Measurements from ENCODE around the gene TMEM121.

The TMEM121 gene

DNA sequence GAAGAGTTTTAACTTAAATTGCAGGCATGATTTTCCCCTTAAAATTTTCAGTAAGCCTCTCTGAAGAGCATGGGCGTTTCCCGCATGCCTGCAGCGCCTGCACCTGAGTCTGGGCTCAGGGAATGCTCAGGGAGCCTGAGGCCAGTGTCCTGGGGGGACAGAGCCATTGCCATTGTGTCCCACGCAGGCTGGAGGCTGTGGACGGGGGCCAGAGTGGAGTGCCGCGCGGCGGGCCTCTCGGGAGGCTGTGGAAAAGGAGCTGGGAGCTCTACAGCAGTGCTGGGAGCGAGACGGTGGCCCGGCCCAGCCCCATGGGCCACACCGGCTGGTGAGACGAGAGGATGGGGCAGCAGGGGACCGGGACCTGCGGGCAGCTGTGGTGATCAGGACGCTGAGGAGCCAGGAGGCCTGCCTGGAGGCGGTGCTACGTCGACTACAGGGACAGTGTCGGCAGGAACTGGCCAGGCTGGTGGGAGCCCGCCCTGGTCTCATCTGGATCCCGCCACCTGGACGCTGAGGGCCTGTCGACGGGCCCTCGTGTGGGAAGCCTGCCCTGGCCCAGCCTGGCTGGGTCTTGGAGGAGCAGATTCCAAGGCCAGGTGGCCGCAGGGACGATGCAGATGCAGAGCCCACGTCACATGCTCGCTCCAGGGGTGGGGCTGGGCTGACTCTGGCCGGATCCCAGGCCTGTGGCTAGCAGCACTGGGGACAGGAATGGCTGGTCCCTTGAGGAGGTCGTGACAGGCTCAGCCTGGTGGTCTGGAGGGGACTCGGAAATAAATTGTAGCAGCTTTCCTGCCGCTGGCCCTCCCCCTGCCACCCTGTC lies 27.7 kb upstream of the TMEM121 start:
- DNase-seq: no peak

DNA sequence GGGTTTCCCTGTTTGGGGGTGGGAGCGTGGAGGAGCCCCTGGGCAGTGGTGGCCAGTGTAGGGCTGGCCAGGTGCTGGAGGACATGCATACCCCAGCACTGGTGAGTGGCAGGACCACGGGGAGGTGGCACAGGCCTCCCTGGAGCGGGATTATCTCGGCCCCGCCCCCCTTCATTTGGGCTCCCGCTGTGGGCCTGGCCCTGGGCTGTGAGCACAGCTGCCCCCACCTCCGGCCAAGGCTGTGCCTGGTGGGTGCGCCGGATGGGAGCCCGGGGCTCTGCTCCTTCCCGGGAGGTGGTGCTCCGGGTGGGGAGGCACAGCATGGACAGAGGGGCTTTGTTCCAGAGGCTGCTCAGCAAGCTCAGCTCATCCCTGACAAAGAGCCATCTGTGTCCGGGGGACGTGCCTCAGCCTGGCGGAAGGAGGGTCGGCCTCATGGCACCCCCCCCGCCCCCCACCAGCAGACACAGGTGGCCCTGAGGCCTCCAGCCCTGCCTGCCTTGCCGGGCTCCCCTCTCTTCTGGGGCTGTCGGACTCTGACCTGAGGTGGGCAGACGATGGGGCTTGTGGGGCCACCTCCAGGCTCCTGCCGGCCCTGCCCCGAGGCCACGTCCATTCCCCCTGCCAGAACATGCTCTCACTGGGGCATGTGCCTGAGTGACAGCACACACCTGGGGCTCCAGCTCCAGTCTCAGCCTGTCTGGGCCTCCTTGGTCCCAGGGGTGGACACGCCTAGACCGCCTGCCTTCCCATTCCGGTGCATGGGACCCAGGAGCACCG lies 26.9 kb upstream of the TMEM121 start:
- no peak for DNase-seq

DNA sequence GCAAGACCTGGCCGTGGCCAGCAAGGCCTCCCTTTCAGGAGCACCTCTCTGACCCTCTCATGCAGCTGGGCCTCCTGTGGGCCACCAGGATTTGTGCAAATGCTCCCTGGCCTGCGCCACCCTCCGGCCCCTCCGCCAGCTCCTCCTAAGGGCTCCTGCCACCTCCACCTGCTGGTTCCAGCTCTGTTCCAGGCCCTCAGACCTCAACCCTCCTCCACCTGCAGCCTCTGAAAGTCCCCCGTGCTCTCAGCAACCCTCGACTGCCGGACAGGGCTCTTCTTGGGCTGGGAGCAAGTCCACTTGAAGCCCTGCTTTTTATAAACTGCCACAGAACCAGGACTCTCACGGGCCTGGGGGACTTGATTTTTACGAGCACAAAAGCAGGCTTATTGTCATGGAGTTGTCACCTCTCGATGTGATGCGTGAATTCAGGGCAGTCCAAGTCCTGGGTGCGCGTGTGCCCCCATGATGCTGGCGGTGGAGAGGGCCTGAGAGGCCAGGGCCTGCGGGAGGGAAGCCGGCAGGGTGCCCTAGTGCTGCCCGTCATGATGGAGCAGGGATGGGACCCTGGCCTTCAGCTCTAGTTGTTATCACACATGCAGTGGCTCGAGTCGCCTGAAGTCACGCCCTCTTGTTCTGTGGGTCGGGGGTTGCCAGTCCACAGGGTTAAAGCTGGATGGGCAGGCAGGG lies 26.2 kb upstream of the TMEM121 start:
- no peak for DNase-seq

DNA sequence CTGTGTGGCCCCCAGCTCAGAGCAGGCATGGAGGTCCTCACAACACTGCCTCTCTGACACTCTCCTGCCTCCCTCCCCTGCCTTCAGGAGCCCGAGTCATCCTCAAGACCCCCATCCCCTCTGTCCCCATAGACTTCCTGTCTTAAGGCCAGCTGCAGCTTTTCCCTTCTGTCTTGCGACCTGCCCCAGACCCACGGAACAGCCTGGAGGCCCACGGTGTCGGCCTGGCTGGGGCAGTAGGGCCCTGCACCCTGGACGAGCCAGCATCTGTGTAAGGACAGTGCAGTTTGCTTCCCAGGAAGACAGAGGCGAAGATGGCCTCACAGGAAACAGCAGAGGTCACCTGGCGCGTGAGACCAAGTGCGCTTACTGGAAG lies 25.7 kb upstream of the TMEM121 start:
- DNase-seq: no peak

DNA sequence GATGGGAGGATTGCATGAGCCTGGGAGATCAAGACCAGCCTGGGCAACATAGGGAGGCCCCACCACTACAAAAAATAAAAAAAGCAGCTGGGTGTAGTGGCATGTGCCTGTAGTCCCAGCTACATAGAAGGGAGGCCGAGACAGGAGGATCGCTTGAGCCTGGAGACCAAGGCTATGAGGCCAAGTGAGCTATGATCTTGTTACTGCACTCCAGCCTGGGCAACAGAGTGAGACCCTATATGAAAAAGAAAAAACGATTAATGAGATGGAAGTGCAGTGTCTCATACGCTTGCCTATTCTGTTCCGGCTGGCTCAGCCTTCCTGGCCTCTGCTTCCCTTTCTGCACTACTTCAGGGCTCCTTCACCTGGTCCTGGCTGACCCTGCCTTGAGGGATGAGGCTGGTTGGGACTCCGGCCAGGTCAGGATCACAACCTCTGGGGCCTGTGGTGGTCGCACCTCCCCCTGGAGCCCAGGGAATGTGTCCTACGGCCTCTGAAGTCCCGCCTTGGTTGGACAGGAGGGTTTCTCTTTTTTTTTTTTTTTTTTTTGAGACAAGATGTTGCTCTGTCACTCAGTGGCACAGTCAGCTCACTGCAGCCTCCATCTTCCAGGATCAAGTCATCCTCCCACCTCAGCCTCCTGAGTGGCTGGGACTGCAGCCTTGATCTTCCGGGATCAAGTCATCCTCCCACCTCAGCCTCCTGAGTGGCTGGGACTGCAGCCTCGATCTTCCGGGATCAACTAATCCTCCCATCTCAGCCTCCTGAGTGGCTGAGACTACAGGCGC lies 24.7 kb upstream of the TMEM121 start:
- DNase-seq: no peak

DNA sequence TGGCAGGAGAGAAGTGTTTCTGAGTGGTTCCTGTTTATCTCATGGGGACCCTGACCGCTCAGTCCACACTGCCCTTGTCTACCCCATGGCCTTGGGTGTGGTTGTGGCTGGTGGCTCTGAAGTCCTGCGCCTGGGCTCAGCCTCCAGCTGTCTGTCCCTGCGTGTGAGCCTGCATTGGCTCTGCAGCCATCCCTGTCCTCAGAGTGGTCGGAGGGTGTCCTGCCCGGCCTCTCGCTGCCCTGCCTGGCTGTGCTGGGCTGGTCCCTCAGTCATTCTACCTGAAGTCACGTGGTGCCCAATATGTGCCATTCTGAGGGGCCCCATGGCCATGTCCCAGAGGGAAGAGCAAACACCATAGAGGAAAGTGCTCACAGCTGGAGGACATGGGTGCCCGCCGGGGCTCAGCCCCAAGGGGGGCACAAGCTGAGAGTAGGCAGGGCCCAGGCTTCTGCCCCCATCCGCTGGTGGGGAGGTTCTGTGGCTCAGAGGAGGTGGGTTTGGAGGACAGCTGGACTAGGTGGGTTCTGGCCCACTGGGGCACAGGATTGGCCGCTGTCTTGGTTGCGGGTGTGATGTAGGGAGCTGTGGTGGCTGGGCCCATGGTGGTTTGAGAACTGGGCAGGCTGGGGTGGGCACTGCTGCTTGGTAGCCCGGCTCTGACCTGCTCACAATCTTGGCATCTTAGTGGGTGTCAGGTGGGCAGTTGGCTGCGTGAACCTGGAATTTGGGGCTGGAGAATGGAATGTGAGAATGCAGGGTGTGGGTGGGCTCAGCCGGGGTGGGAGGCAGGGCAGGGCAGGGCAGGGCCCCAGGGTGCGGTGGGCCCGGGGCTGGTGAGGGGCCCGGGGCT lies 23.7 kb upstream of the TMEM121 start:
- DNase-seq: no peak

DNA sequence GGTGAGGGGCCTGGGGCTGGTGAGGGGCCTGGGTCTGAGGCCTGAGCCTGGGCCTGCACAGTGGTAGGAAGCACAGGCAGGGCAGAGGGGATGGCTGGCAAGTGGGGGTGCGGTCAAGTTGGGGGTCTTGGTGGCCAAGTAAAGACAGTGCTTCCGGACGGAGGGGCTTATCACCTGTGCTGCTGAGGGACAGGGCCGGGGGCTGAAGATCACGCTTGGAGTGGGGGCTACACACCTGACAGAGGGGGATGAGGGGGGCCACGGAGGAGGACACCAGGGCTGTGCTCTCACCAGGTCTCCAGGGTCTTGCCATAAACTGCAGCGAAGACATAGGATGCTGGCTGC lies 23.1 kb upstream of the TMEM121 start:
- no peak for DNase-seq

DNA sequence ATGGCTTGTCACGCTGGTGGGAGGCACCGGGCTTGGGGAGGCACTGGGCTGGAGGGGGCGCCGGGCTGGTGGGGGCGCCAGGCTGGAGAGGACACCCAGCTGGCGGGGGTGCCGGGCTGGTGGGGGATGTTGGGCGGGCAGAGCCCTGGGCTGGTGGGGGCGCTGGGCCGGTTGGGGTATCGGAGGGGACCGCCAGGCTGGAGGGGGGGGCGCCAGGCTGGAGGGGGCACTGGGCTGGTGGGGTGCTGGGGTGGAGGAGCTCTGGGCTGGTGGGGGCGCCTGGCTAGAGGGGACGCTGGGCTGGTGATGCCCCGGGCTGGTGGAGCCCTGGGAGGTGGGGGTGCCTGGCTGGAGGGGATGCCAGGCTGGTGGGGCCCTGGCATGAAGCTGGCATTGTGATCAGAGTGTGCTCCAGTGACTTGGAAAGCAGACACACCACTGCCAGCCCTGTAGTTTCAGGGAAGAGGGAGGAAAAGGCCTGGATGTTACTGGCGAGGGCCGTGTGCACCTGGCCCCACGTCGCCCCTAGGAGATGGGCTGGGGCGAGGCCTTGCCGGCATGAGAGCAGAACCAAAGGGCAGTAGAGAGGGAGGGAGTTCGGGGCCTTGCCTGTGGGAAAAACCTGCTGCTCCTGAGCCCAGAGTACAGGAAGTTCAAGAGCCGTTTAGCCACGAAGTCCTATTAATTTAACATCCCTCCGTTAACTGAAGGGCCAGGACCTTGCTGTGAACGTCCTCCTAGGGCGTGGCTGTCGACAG lies 22.3 kb upstream of the TMEM121 start:
- no peak for DNase-seq

DNA sequence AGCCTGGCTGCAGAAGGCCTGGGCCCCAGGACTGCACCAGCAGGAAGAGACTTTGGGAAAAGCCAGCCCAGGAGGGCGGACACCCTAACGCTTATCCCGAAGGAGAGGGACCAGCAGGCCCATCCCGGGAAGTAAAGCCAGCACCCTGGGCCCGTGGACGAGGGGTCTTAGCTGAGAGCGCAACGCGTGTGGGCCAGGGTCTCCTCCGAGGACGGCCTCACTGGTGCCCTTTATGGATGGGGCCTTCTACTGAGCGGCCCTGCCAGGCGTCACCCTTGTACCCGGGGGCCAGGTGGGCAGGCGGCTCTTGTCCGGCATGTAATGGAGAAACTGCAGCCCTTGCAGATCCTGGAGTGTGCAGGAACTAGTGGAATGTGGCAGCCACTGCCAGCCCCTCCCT lies 21.3 kb upstream of the TMEM121 start:
- DNase-seq: no peak

DNA sequence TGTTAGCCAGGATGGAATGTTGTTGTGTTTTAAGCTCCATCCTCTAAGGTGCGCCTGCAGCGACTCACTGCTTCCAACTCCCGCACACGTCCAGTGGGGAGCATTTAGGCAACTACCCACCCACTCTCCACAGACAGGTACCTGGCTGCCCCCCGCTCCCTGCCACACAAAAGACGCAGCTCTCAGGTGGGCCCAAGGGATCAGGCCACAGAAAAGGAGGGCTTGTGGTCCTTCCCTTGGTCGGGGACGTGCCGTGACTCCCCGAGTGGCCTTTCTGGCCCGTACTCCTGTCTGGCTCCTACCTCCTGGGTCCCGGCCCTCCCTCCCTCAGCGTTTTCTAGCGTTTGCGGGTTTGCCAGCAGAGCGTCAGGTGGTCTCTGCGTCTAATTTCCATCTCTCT lies 19.1 kb upstream of the TMEM121 start:
- no peak for DNase-seq

DNA sequence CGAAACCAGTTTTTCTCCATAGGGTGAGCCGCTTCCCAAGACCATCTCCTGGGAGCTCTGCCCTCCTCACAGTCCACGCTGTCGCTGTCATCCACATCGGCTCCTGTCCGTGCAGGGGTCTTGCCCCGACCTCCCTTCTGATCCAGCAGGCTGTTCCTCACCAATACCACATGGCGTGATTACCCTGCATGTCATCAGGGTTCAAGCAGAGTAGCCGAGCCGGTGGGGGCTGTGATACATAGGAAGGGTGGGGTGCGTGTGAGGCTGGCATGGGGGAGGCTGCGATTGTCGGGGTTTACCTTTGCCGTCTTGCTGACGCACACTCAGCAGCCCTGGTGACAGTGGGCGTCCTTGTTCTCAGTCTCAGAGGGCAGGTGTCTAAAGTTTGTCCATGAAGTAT lies 18.3 kb upstream of the TMEM121 start:
- no peak for DNase-seq

DNA sequence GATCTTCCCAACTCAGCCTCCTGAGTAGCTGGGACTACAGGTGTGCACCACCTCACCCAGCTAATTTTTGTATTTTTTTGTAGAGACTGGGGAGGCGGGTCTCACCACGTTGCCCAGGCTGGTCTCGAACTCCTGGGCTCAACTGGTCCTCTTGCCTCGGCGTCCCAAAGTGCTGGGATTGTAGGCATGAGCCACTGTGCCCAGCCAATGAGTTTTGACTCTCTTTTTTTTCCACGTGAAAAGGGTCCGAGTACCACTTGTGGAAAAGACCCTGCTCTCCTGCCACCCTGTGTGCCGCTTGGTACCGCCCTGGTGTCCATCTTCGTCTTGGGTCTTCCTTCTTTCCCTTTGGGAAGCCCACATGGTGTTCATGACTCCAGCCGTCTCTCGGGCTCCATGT lies 17.8 kb upstream of the TMEM121 start:
- no peak for DNase-seq

DNA sequence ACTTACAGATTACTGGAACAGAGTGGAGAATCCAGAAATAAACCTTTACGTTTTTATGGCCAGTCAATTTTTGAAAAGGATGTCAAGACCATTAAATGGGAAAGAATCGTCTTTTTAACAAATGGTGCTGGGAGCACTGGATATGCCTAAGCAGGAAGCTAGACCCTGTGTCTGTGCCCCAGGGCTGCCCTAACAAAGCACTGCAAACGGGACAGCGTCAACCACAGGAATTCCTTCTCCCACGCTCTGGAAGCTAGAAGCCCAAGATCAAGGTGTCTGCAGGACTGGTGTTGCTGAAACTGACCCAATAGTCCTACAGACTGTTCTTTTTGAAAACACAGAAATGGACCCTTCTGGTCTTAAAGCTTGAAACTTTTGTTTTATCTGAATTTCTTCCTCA lies 9.3 kb upstream of the TMEM121 start:
- no peak for DNase-seq

DNA sequence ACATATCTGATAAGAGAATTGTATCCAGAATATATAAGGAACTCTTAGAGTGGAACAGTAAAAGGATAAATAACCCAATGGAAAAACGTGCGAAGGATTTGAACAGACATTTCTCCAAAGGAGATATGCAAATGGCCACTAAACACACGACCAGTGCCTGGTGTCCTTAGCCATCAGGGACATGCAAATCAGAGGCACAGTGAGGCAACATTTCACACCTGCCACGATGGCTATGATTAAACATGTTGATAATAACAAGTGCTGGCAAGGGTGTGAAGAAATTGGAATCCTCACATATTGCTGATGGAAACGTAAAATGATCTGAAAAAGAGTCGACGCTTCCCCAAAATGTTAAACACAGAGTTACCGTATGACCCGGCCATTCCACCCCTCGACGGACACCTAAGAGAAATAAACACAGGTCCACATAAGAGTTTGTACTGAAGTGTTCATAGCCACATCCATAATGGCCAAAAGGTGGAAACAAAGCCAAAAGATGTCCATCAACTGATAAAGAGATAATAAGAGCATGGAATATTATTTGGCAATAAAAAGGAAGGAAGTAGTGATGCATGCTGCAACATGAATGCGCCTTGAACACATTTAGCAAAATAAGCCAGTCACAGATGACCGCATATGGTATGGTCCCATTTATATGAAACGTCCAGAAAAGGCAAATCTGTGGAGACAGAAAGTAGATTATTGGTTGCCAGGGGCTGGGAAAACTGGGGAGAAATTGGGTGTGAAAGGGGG lies 6.3 kb upstream of the TMEM121 start:
- no peak for DNase-seq

DNA sequence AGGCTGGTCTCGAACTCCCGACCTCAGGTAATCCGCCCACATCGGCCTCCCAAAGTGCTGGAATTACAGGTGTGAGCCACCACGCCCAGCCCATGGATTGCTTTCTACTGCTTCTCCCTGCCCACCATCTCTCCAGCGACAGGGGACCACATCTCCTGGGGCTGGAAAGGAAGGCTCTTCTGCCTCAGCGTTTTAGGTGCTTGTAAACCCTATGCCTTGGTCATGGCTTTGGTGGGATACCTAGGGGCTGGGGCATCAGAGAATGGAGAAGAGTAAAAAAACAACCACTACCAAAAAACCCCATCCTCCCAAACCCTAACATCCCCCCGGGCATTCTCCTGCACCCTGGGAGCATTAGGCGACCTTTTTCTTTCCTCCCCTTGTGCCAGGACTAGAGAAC lies 1.1 kb upstream of the TMEM121 start:
- no peak for DNase-seq

DNA sequence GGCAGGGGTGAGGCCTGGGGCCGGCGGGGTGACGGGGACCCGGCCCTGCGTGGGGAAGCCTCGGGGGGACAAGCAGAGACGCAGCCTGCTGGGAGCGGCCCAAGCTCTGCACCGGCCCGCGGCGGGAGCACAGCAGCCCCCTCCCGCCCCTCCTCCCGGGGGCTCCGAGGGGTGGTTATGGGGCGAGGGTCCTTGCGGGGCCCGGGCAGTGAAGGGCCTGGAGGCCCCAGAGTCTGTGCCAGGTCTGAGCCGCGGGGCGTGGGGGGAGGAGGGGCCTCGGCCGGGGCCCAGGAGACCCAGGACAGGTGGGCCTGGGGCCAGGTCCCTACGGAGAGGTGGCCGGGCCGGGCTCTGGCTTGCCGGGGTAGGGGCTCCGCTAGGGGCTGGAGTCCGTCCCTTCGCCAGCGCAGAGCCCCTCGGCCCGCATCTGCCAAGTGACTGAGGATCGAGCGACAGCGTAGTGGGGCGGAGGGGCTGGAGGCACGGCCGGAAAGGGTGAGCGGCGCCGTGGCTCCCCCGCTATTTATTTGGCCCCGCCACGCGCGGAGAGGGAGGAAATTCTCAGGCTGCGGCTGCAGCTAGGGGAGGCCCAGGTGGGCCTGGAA lies 495 bp downstream of the TMEM121 start:
- DNase-seq: no peak

DNA sequence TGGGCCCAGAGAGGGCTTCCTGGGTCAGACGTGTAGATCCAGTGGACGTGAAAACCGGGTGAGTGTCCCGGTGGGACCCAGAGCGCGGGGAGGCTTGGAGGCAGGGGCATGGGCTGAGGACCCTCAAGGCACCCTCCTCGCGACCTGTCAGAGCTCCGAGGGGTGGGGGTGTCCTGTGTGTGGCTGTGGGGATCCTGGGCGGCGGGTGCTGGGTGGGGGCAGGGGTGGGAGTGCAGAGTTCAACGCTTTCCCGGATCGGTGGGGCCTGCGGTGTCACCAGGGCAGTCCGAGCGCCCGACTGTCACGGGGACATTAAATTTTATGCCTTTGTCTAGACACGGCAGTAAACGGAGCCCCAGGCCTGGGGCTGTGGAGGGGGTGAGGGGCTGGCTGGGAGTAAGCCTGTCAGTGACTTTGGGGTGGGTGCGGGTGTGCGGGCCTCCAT lies 1.0 kb downstream of the TMEM121 start:
- DNase-seq: no peak

DNA sequence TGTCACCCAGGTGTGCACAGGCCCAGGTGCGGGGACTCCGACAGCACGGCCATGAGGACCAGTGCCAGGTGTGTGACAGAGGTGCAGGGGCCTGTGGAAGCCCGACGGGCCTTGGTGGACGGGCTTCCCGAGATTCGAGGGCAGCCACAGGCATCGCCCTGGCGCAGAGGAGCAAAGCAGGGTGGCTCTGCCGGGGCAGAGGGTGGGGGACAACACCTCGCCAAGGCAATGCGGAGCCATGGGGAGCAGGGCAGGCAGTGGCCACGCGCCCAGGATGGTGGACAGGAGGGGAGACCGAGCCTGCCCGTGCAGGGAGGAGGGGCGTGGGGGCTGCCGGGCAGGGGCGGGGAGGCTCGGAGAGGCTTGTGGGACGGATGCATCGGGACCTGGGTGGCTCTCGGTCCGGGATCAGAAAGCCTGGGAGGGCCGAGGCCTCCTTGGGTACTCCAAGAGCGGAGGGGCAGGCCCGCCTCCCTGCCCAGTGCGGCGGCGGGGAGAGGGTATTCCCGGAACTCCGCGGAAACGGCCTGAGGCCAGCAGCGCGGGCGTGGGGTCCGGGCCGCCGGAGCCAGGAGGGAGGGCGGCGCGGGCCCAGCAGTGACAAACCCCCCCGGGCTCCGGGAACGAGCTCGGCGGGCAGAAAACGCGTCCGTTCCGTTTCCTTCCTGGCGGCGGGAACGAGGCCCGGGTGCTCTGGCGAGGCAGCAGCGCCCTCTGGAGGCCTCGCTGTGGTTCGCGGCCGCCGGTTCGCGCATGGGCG lies 1.6 kb downstream of the TMEM121 start:
- DNase-seq: peak; percentile 83

DNA sequence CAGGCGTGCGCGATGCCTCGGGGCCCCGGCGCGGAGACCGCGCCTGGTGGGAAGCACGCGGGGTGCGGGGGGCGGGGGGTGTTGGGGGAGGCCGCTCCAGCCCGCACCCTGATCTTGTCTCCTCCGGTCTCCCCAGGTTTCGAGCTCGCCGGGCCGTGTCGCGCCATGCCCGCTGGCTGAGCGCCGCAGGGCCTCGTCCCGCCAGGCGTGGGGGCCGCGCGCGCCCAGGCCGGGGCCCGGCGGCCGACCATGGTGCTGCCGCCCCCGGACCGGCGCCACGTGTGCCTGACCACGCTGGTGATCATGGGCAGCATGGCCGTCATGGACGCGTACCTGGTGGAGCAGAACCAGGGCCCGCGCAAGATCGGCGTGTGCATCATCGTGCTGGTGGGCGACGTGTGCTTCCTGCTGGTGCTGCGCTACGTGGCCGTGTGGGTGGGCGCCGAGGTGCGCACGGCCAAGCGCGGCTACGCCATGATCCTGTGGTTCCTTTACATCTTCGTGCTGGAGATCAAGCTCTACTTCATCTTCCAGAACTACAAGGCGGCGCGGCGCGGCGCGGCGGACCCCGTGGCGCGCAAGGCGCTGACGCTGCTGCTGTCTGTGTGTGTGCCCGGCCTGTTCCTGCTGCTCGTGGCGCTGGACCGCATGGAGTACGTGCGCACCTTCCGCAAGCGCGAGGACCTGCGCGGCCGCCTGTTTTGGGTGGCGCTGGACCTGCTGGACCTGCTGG lies 2.4 kb downstream of the TMEM121 start:
- peak; percentile 59 for DNase-seq

Data from stimulated activated CD4-positive, alpha-beta T cell treated with anti-CD3 and anti-CD28 coated beads, Interleukin-12 subunit alpha, Interleukin-12 subunit beta, amount 100 ng/mL, for 4 hours (primary cell).